ENCODE results near the gene PLA1A. TPM values are rescaled to one million over a fixed set of nuclear protein-coding genes. Genes with fewer than 3 reads are reported as not detected.
"Not testable (repeated sequence)": the region's sequence is repeated elsewhere in the genome, so short reads cannot be mapped to it uniquely, and the experiment has no call there.

The PLA1A gene
- total and polyA plus RNA-seq, 2 of the 4 experiments (the other 2 are of a cell fraction) = not detected

GRCh38 chr3:119677641-119677934, 79.9 kb downstream of the PLA1A start:
- CTCF ChIA-PET = no interaction called here

DNA sequence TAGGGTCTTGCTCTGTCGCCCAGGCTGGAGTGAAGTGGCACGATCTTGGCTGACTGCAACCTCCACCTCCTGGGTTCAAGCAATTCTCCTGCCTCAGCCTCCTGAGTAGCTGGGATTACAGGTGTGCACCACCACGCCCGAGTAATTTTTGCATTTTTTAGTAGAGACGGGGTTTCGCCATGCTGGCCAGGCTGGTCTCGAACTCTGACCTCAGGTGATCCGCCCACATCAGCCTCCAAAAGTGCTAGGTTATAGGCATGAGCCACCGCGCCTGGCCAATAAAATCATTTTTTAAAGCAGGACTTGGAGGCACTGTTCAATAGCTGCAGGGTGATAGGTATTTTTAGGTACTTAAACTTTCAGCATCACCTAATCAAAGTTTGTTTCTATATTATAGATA, 80.5 kb downstream of the PLA1A start:
- H4K8ac ChIP-seq (ENCODE audit: low read depth in 2 of 2, low read length in 2 of 2); H3K9me1 ChIP-seq (ENCODE audit: insufficient read depth, low read length); H2BK120ac ChIP-seq (ENCODE audit: low read depth, low read length); H3K4me1 ChIP-seq (ENCODE audit: control insufficient read depth, insufficient read depth, low read length); H2BK5ac ChIP-seq (ENCODE audit: low read depth, low read length, poor library complexity, severe bottlenecking); H3K4me2 ChIP-seq (ENCODE audit: low read depth, low read length); H3K27ac ChIP-seq (ENCODE audit: insufficient read depth, low read length); H4K20me1 ChIP-seq (ENCODE audit: insufficient read depth, low read length); DNase-seq; H3K56ac ChIP-seq (ENCODE audit: extremely low read depth, insufficient read depth, low read length); H3K23ac ChIP-seq (ENCODE audit: low read depth, low read length); dilution Hi-C loops (cut with HindIII; ENCODE audit: low sequenced_read_pairs, unreplicated experiment); H2BK20ac ChIP-seq (ENCODE audit: low read depth, low read length); H3K27me3 ChIP-seq (ENCODE audit: control insufficient read depth, insufficient read depth, low read length); H2AFZ ChIP-seq (replicated peaks; ENCODE audit: low read length, poor library complexity); CTCF ChIA-PET; intact Hi-C loops (cut with micrococcal nuclease); H3K4ac ChIP-seq (ENCODE audit: low read depth, low read length); H3K36me3 ChIP-seq (ENCODE audit: control insufficient read depth, insufficient read depth, low read length); POLR2A ChIA-PET (ENCODE audit: unreplicated experiment); H2BK15ac ChIP-seq (ENCODE audit: low read depth, low read length); H4K91ac ChIP-seq (ENCODE audit: insufficient read depth, low read depth, low read length); H2AK9ac ChIP-seq (replicated peaks; ENCODE audit: low read depth, low read length, poor library complexity); H3K4me3 ChIP-seq (ENCODE audit: insufficient read depth, low read depth, low read length); H3K14ac ChIP-seq (replicated peaks; ENCODE audit: low read depth, low read length); ATAC-seq (ENCODE audit: low read depth); H3K18ac ChIP-seq (ENCODE audit: low read depth, low read length); H3K9me3 ChIP-seq (ENCODE audit: control insufficient read depth, insufficient read depth, low read length); H3K9ac ChIP-seq (ENCODE audit: low read depth, low read length); H4K5ac ChIP-seq (ENCODE audit: low read depth, low read length); H2AK5ac ChIP-seq (ENCODE audit: low read depth, low read length); BruUV-seq (replicated peaks): not testable (repeated sequence)
- H3K79me1 ChIP-seq (ENCODE audit: low read depth in 1 of 2, low read length in 2 of 2) = peaks cover 6 to 15% of the 10 kb centered on the region in 2 experiments
- 100% methylated on average over 7 of the region's 10 CpGs; no CpG with 5 or more reads in 1 of the 2 experiments for WGBS, 2 experiments (ENCODE audit: extremely low coverage in 2 of 2, insufficient read length in 1 of 2)
- in situ Hi-C loops (cut with MboI; ENCODE audit: low sequenced_read_pairs) = loop anchor here (25.0 kb wide), 4 partner anchors 166 to 791 kb away; partner anchors contain the start of genes ARHGAP31 and TEX55

More at GRCh38 chr3:119677641-119677934, 79.9 kb downstream of the PLA1A start:
- peaks cover 4% of the 10 kb centered on the region; the same call in 1 of the 2 replicates for H3K9me1 ChIP-seq (ENCODE audit: insufficient read depth, low read length)
- H3K27me3 ChIP-seq (ENCODE audit: control insufficient read depth, insufficient read depth, low read length) = no peaks in the 10 kb centered on the region
- peak overlapping the region; percentile 98 for H2AFZ ChIP-seq (replicated peaks; ENCODE audit: low read length, poor library complexity)
- H3K36me3 ChIP-seq (ENCODE audit: control insufficient read depth, insufficient read depth, low read length) = peaks cover 6% of the 10 kb centered on the region
- H3K14ac ChIP-seq (replicated peaks; ENCODE audit: low read depth, low read length) = peak overlapping the region; percentile 92
- H3K4me2 ChIP-seq (ENCODE audit: low read depth, low read length) = peak overlapping the region; percentile 82
- H2BK120ac ChIP-seq (ENCODE audit: low read depth, low read length) = peak overlapping the region; percentile 56
- H3K4me1 ChIP-seq (ENCODE audit: control insufficient read depth, insufficient read depth, low read length) = no peaks in the 10 kb centered on the region
- H2BK5ac ChIP-seq (ENCODE audit: low read depth, low read length, poor library complexity, severe bottlenecking) = peak overlapping the region; percentile 6
- peak overlapping the region; percentile 61; the same call in 1 of the 2 replicates for H2BK20ac ChIP-seq (ENCODE audit: low read depth, low read length)
- 40% methylated on average over 1 of the region's 6 CpGs; no CpG with 5 or more reads in 1 of the 2 experiments for WGBS, 2 experiments (ENCODE audit: extremely low coverage in 2 of 2, insufficient read length in 1 of 2)
- H2AK5ac ChIP-seq (ENCODE audit: low read depth, low read length) = no peak overlapping the region
- intact Hi-C loops (cut with micrococcal nuclease) = loop anchor here (1.0 kb wide), 1 partner anchor 179 kb away; the partner anchor contains the start of gene TIMMDC1
- peak overlapping the region; percentile 57 for H4K91ac ChIP-seq (ENCODE audit: insufficient read depth, low read depth, low read length)
- peak overlapping the region; percentile 17; the same call in 2 of the 3 replicates for H2BK15ac ChIP-seq (ENCODE audit: low read depth, low read length)
- POLR2A ChIA-PET (ENCODE audit: unreplicated experiment) = no interaction called here
- no peak for TF ChIP-seq RCOR1 (IDR thresholded peaks at IDR 0.05; ENCODE audit: insufficient replicate concordance, low read length)
- TF ChIP-seq ELK1 (IDR thresholded peaks at IDR 0.05; ENCODE audit: borderline replicate concordance, low read depth, low read length) = no peak
- TF ChIP-seq SMC3 (IDR thresholded peaks at IDR 0.05; ENCODE audit: low read depth, low read length) = no peak
- no peak for TF ChIP-seq POLR2A (IDR thresholded peaks at IDR 0.05; ENCODE audit: low read depth, low read length)
- no peak for TF ChIP-seq MAZ (IDR thresholded peaks at IDR 0.05; ENCODE audit: borderline replicate concordance, low read depth, low read length)
- no peak for TF ChIP-seq MXI1 (IDR thresholded peaks at IDR 0.05; ENCODE audit: borderline replicate concordance, low read depth, low read length)
- no peak for TF ChIP-seq BHLHE40 (IDR thresholded peaks at IDR 0.05; ENCODE audit: low read depth, low read length)
- peak overlapping the region; percentile 64 for H3K56ac ChIP-seq (ENCODE audit: extremely low read depth, insufficient read depth, low read length)
- dilution Hi-C loops (cut with HindIII; ENCODE audit: low sequenced_read_pairs, unreplicated experiment) = no loop called here
- no peaks in the 10 kb centered on the region for H4K20me1 ChIP-seq (ENCODE audit: insufficient read depth, low read length)
- in situ Hi-C loops (cut with MboI; ENCODE audit: low sequenced_read_pairs) = loop anchor here (25.0 kb wide), 4 partner anchors 165 to 790 kb away; partner anchors contain the start of genes ARHGAP31 and TEX55
- peak overlapping the region; percentile 46 for H3K9ac ChIP-seq (ENCODE audit: low read depth, low read length)
- peak overlapping the region; percentile 77 for H3K4ac ChIP-seq (ENCODE audit: low read depth, low read length)
- H3K79me1 ChIP-seq (ENCODE audit: low read depth in 1 of 2, low read length in 2 of 2) = peaks cover 6 to 15% of the 10 kb centered on the region in 2 experiments
- peak overlapping the region; percentile 92 to 100 for H4K8ac ChIP-seq (ENCODE audit: low read depth in 2 of 2, low read length in 2 of 2)
- DNase-seq = no peak
- ATAC-seq (ENCODE audit: low read depth) = no peak
- BruUV-seq (replicated peaks) = no TSS peak
- H3K27ac ChIP-seq (ENCODE audit: insufficient read depth, low read length) = peak overlapping the region; percentile 40
- H2AK9ac ChIP-seq (replicated peaks; ENCODE audit: low read depth, low read length, poor library complexity) = peak overlapping the region; percentile 87
- H3K18ac ChIP-seq (ENCODE audit: low read depth, low read length) = peak overlapping the region; percentile 35; the same call in 1 of the 2 replicates
- H3K9me3 ChIP-seq (ENCODE audit: control insufficient read depth, insufficient read depth, low read length) = no peaks in the 10 kb centered on the region
- peak overlapping the region; percentile 70 for H3K23ac ChIP-seq (ENCODE audit: low read depth, low read length)
- H3K4me3 ChIP-seq (ENCODE audit: insufficient read depth, low read depth, low read length) = peak overlapping the region; percentile 85
- H4K5ac ChIP-seq (ENCODE audit: low read depth, low read length) = peak overlapping the region; percentile 98

Data from IMR-90 (cell line).